Coronary artery (tissue), 2 donors: ENCODE results near the gene PSMC4.

ENCODE experiments used
- DNase-seq: peaks from one replicate; pipeline ENCODE4 v3.0.0-alpha.2; 2017; ENCODE audit warnings: low spot score
- H3K27ac ChIP-seq, 2 donors: fragments of 200-600 bp; sonication (generic); one replicate each; pipeline ENCODE4 v1.5.1; 2016 to 2019
- H3K4me3 ChIP-seq: fragments of 200-600 bp; sonication (generic); 2 replicates; pipeline ENCODE4 v1.5.1; 2016; ENCODE audit warnings: mild to moderate bottlenecking, moderate library complexity
- CTCF ChIP-seq: fragments of 200-600 bp; sonication (generic); IDR thresholded peaks from one replicate; pipeline ENCODE4 v1.5.1; 2019; ENCODE audit warnings: antibody characterized with exemption

The PSMC4 gene

GRCh38 chr19:39937094-39937720 is 33.8 kb upstream of the PSMC4 start:
- Histone ChIP-seq H3K4me3 (no peak overlapping the region), H3K27ac (peak overlapping the region in 1 of 2 donors; percentile 22)
- no peak for TF ChIP-seq CTCF
- no peak for DNase-seq

GRCh38 chr19:39937787-39938186 is 33.2 kb upstream of the PSMC4 start:
- no peak for DNase-seq
- Histone ChIP-seq H3K27ac (peak overlapping the region in 1 of 2 donors; percentile 22), H3K4me3 (no peak overlapping the region)
- TF ChIP-seq CTCF: no peak

- no peak for DNase-seq
- H3K4me3 ChIP-seq: no peak overlapping the region
- no peak for TF ChIP-seq CTCF
- H3K27ac ChIP-seq: no peak overlapping the region
Observed at GRCh38 chr19:39939556-39939955, 31.4 kb upstream of the PSMC4 start.

GRCh38 chr19:39940221-39940833 is 30.6 kb upstream of the PSMC4 start:
- Histone ChIP-seq H3K27ac (no peak overlapping the region), H3K4me3 (no peak overlapping the region)
- DNase-seq: no peak
- no peak for TF ChIP-seq CTCF

GRCh38 chr19:39941151-39941550 is 29.8 kb upstream of the PSMC4 start:
- Histone ChIP-seq H3K4me3 (no peak overlapping the region), H3K27ac (no peak overlapping the region)
- TF ChIP-seq CTCF: no peak
- DNase-seq: no peak

GRCh38 chr19:39941615-39942365 is 29.2 kb upstream of the PSMC4 start:
- no peak for TF ChIP-seq CTCF
- no peak for DNase-seq
- H3K27ac ChIP-seq: no peak overlapping the region
- no peak overlapping the region for H3K4me3 ChIP-seq
